NCI-H2171 (cell line): ENCODE results near the gene SYF2.
A peak's percentile ranks its signal among the peaks of the same experiment; 100 is the strongest.
"Not testable (repeated sequence)": the region's sequence is repeated elsewhere in the genome, so short reads cannot be mapped to it uniquely, and the experiment has no call there.

Source experiments
- DNase-seq: peaks from one replicate; lab custom pipeline; 2025; lab: John Stamatoyannopoulos, UW

SYF2 gene

DNA sequence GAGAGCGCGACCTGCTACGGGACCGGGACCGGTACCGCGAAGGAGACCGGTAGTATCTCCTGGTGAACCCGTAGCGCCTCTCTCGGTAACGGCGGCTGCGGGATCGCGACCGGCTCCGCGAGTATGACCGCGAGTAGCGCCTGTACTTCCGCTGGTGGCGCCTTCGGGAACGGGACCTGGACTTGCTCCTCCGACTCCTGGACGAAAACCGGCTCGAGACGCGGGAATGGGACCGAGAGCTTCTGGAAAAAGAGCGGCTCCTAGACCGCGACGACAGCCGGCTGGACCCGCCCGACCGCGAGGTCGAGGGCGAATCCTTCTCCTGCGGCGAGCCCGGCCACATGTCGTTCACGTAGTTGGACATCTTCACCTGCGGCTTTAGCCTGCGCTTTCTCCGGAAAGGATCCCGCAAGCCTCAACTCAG, 14.3 kb upstream of the SYF2 start:
- no peak for DNase-seq

GRCh38 chr1:25245809-25246599, 13.7 kb upstream of the SYF2 start:
- no peak for DNase-seq

- no peak for DNase-seq
These were observed 13.1 kb upstream of the SYF2 start for GRCh38 chr1:25245393-25245792.

DNA sequence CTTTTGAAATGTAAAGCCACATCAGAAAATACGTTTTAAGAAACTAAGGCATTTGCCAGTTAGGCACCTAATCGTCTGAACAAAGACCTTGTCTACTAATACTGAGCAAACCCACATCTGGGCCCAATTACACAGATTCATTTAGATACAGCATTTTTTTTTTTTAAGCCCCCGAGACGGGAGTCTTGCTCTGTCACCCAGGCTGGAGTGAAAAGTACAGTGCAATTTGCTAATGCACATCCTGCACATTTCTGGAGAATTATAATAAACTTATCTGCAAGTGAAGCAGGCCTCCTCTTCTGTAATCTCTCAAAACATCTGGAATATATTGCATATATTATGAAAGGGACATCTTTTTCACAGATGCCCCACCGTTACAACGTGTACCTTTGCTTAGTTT, 11.6 kb upstream of the SYF2 start:
- DNase-seq: no peak

DNA sequence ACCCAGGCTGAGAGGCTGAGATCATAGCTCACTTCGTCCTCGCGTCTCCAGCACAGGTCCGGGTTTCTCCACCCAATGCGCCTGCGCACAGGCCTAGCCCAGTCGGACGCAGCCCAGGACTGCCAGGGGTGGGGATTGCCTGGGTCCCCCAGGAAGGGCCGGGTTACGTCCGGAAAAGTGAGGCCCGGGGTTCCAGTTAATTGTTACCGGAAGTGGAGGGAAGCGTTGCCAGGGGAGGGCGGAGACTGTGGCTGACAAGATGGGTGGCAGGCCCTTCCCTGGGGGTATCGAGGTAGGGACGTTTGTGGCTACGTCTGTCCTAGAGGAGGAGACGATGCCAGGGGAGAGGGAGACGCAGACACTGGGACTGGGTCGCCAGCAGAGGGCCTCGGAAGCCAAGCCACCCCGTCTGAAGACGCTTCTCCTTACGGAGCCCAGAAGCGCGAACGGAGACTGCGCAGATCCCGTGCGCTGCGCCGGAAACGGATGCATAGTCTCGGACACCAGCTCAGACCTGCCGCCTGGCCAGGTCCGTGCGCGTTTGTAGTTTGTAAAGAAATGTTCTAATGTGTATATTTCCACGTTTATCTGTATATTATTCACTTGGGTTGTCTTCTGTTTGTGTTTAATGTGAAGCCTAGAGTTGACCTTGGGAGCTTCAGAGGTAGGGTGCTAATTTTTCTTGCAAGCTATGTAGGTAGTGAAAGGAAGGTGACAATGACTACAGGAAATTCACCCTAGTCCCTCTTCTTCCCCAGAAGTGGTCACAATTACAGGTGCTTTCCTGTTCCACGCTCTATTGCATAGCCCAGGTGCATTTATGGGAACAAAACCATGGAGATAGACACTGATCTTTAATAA, 7.6 kb upstream of the SYF2 start:
- DNase-seq: peak; percentile 95

GRCh38 chr1:25238046-25238445, 5.7 kb upstream of the SYF2 start:
- DNase-seq: no peak

GRCh38 chr1:25236261-25236660, 4.0 kb upstream of the SYF2 start:
- not testable (repeated sequence) for DNase-seq

DNA sequence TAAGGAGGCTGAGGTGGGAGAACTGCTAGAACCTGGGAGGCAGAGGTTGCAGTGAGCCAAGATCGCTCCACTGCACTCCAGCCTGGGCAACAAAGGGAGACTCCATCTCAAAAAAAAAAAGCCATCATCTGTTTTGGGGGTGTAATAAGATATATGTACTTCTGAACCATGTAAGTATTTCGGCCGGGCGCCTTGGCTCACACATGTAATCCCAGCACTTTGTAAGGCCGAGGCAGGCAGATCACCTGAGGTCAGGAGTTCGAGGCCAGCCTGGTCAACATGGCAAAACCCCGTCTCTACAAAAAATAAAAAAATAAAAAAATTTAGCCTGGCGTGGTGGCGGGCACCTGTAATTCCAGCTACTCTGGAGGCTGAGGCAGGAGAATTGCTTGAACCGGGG, 3.1 kb upstream of the SYF2 start:
- not testable (repeated sequence) for DNase-seq

DNA sequence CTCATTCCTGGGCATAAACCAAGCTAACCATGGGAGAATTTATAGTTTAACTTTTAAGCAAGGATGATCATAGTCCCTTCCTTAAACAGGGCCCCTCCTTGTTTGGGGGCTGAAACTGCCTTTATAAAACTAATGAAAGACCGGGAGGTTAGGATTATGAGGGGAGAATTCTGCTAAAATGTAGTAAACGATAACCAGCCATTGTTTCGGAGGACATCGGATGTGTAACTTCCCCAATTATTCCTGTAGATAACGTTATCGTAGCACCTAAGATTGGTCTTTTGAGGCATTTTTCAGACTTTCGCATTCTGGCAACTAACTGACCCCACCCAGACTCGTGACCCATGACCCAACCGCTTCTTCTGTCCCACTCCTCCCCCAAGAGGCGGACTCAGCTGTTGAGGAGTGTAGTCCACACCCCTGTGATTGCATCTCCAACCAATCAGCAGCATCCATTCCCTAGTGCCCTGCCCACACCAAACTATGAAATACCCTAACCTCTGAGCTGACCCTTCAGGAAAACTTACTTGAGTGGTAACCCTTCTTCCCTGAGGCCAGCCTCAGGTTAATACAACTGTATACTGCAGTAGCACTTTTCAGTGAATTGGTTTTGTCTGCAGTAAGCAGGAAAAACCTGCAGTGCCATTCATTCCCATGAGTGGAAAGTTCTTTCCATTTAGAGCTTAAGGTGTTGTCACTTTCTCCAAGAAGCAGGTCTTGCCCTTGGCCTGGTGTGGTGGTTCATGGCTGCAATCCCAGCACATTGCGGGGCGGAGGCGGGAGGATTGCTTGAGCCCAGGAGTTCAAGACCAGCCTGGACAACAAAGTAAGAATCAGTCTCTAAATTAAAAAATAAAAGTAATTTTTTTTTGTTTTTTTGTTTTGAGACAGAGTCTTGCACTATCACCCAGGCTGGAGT, 823 bp upstream of the SYF2 start:
- peak; percentile 28 for DNase-seq

- no peak for DNase-seq
These were observed 8.8 kb downstream of the SYF2 start for GRCh38 chr1:25223471-25223870.

DNA sequence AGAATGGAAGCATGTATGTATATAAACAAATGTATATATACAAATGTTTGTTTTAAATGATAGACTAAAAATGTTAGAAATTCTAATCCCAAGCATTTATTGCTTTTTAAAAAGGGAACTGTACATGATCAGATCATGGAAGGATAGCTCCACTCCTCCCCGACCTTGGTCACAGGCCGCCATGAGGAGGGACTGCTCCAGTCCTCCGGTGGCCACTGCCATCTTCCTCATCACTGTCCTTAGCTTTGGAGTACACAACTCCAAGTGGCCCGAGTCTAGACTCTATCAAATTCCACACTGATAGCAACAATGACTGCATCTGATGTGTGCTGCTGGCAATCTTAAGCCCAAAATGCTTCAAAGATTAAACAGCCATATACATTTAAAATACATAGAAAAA, 9.7 kb downstream of the SYF2 start:
- DNase-seq: no peak

- no peak for DNase-seq
These were observed 11.6 kb downstream of the SYF2 start for GRCh38 chr1:25220666-25221065.

DNA sequence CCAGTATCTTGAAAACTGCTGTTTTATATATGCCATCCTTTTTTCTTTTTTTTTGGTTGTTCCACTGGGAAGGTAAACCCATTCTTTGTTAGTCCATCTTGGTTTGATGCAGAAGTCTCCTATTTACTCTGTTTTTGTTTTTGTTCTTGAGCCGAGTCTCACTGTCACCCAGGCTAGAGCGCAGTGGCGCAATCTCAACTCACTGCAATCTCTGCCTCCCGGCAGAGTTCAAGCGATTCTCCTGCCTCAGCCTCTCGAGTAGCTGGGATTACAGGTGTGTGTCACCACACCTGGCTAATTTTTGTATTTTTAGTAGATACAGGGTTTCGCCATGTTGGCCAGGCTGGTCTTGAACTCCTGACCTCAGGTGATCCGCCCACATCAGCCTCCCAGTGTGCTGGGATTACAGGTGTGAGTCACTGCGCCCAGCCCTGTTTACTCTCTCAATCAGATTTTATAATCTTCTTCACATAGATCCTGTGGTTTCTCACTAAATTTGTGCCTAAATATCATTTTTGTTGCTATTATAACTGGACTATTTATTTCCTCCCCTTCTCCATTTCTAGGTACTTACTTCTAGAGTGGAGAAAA, 12.5 kb downstream of the SYF2 start:
- DNase-seq: no peak

DNA sequence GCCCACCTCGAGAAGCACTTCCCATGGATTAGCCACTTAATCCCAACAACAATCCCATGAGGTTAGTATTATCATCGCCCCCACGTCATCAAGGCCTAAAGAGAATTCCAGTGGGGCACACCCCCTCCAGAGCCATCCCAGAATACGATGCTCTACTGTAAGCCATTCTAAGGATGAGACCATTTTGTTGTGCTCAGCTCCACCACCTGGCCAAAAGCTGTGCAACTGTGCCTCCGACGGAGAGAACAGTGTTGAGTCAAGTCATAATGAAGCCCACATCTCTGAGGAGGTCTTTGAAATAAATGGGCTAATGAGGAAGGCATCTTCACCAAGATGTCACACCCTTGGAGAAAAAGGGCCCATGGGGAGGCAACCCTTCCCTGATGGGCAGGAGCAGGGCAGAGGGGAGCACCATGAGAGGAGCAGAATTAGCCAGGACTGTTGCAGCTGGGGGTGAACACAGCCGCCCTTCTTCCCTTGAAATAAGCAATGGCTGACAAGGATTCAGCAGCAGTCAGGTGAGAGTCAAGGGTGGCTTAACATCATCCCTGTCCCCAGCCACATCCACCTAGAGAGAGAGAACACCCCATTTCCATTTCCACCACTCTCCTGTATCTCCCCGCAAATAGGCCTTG, 14.6 kb downstream of the SYF2 start:
- no peak for DNase-seq

DNA sequence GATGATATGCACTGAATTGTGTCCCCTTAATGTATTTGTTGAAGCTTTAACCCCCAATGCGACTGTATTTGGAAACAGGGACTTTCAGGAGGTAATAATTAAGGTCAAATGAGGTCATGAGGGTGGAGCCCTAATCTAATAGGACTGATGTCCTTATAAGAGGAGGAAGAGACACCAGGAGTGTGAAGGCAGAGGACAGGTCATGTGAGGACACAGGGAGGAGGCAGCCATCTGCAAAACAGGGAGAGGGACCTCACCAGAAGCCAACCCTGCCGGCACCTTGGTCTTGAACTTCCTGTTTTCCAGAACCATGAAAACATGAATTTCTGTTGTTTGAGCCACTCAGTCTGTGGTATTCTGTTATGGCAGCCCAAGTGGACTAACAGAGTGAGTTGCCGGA, 15.3 kb downstream of the SYF2 start:
- no peak for DNase-seq

DNA sequence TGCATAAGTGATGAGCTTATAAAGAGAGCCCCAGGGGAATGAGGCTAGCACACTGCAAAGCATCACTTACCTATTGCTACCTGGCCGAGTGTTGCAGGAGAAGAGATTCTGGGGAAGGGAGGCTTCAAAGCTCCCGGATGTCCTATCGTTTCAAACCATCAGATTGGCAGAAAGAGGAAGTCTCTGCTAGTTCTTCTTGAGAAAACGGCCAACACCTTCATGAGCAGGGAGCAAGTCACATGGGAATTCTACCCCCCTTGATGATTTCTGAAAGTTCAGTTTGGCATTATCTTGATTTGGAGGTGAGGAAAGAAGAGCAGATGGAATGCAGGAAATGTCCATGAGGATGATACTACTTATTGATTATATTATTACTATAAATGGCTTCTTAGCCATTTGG, 16.2 kb downstream of the SYF2 start:
- no peak for DNase-seq

- no peak for DNase-seq
These were observed 19.6 kb downstream of the SYF2 start for GRCh38 chr1:25212725-25213124.

GRCh38 chr1:25210728-25211127, 21.6 kb downstream of the SYF2 start:
- DNase-seq: no peak

GRCh38 chr1:25209516-25209915, 22.8 kb downstream of the SYF2 start:
- DNase-seq: no peak

GRCh38 chr1:25208561-25209222, 23.6 kb downstream of the SYF2 start:
- no peak for DNase-seq

- DNase-seq: no peak
These were observed 24.2 kb downstream of the SYF2 start for GRCh38 chr1:25208092-25208491.
